Measurements from ENCODE around the gene SERPINB5.

The SERPINB5 gene

DNA sequence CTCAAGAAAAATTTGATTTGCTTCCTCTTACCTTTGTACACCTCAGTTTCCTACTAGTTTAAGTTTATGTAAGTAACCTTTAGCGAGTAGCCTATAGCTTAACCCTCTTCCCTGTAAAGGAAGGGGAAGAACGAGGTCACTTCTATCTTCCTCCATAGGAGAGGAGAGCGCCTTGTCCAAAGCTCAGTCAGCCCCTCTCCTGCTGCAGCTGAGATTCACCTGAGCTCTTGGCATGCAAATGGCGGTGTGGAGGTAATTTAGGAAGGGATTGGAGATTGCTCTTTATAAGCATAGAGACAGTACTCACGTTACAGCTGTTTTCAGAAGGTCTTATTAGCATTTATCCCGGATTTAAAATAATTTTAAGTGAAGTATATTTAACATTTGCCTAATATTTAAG is 37.6 kb downstream of the SERPINB5 start:
- TF ChIP-seq CTCF (IDR thresholded peaks at IDR 0.05; ENCODE audit: low read depth, low read length) (no peak), MYC (IDR thresholded peaks at IDR 0.05; ENCODE audit: low read depth, low read length) (no peak), POLR2A (IDR thresholded peaks at IDR 0.05; ENCODE audit: extremely low read depth, insufficient read length) (no peak), MAX (IDR thresholded peaks at IDR 0.05; ENCODE audit: low read depth, low read length) (no peak)
- DNase-seq (ENCODE audit: low read depth): no peak
- H3K4me3 ChIP-seq (ENCODE audit: low read depth, low read length): no peak overlapping the region

DNA sequence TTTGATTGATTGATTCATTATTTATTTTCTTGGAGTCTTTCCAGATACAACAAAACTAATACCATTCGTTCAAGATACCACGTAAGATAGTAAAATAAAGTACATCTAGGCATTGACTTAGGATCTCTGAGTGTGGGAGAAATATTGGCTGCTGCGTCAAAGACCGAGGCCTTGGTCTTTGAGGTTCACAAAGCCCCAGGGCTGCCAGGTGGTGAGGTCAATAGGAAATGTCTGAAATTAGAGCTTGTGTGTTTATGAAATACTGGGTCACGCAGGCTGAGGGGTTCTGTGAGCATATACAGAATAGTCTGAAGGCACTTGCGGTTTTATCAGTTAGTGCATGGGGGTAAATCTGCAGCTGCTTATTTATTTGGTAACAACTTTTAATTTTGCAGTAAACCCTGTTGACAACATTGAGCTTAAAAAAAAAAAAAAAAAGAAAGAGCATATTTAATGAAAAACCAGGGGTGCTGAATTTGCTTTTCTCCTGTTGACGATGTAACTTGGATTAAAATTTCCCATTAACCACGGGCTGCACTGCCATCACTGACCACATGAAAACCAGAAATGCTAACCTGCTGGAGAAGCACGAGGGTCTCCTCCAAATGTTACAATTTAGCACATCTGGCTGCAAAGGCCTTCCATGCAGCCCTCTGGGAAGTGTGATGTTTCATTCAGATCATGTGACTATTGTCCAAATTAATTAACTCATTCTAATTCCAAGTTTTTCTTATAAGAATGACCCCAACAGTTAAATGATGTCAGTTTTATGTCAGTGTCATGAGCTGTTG is 38.3 kb downstream of the SERPINB5 start:
- peak; percentile 6 for DNase-seq (ENCODE audit: low read depth)
- H3K4me3 ChIP-seq (ENCODE audit: low read depth, low read length): no peak overlapping the region
- TF ChIP-seq POLR2A (IDR thresholded peaks at IDR 0.05; ENCODE audit: extremely low read depth, insufficient read length) (no peak), CTCF (IDR thresholded peaks at IDR 0.05; ENCODE audit: low read depth, low read length) (no peak), MYC (IDR thresholded peaks at IDR 0.05; ENCODE audit: low read depth, low read length) (no peak), MAX (IDR thresholded peaks at IDR 0.05; ENCODE audit: low read depth, low read length) (no peak)

DNA sequence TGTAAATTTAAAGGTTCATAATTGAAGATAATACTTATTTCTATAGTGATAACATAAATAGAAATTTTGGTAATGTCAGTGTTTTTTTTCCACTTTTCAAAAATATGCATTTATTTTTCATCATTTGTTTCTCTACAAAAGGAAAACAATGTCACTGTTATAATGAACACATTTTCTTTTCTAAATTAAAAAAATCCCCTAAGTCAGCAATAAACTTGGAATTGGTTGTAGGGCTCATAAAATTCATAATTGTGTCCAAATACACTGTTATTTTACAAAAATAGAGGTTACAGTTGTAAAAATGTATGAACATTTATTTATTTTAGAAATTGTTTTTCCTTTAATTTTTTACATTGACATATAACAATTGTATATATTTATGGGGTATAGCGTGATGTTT is 39.0 kb downstream of the SERPINB5 start:
- DNase-seq (ENCODE audit: low read depth): no peak
- no peak for TF ChIP-seq POLR2A (IDR thresholded peaks at IDR 0.05; ENCODE audit: extremely low read depth, insufficient read length)
- TF ChIP-seq MYC (IDR thresholded peaks at IDR 0.05; ENCODE audit: low read depth, low read length): no peak
- TF ChIP-seq MAX (IDR thresholded peaks at IDR 0.05; ENCODE audit: low read depth, low read length): no peak
- no peak for TF ChIP-seq CTCF (IDR thresholded peaks at IDR 0.05; ENCODE audit: low read depth, low read length)
- no peak overlapping the region for H3K4me3 ChIP-seq (ENCODE audit: low read depth, low read length)

DNA sequence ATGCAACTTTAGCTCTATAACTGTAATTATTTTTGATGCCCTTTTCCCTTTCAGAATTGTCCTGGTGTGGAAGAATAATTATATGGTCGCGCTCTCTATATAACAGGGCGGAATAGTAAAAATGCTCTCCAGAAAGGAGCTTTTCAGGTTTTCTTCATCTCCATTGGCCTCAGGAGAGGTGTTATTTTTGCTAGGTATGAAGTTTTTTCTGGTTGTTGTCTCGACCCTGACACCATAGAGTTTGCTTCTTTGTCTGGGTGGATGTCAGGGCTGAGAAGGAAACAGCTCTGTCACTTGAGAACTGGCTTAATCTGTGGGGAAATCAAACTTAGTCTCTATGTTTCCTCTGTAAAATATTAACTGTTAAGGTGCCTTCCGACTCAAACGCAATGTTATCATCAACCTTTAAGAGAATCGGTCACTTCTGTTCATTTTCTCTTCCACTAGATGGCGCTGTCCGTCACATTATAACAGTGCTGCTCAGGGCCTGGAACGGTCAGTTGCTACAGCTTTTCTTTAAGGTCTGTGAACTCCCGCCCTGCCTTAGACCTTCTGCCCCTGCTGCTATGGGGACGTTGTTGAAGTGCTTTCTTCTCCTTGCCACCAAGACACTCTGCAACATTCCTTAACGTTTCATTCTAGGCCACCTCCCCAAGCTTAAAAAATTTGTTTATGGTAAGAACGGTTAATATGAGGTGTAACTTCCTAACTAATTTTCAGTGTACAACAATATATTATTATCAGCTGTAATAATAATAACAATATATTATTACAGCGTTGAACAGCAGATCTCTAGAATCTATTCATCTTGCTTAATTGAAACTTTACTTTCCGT is 41.6 kb downstream of the SERPINB5 start:
- TF ChIP-seq POLR2A (IDR thresholded peaks at IDR 0.05; ENCODE audit: extremely low read depth, insufficient read length) (no peak), CTCF (IDR thresholded peaks at IDR 0.05; ENCODE audit: low read depth, low read length) (peak; percentile 57)
- no peak overlapping the region for H3K4me3 ChIP-seq (ENCODE audit: low read depth, low read length)
- peak; percentile 83 for DNase-seq (ENCODE audit: low read depth)

- TF ChIP-seq MAX (IDR thresholded peaks at IDR 0.05; ENCODE audit: low read depth, low read length): no peak
- TF ChIP-seq MYC (IDR thresholded peaks at IDR 0.05; ENCODE audit: low read depth, low read length): no peak
- TF ChIP-seq CTCF (IDR thresholded peaks at IDR 0.05; ENCODE audit: low read depth, low read length): no peak
- TF ChIP-seq POLR2A (IDR thresholded peaks at IDR 0.05; ENCODE audit: extremely low read depth, insufficient read length): no peak
- DNase-seq (ENCODE audit: low read depth): no peak
- no peak overlapping the region for H3K4me3 ChIP-seq (ENCODE audit: low read depth, low read length)
Observed at GRCh38 chr18:63520053-63520685, 43.4 kb downstream of the SERPINB5 start.
